HCT116 (cell line): ENCODE measurements around the gene CHTF18.

Experiments
- ELF1 ChIP-seq: IDR thresholded peaks from 2 replicates; pipeline ENCODE4 v1.6.1; 2012; ENCODE audit warnings: low read depth, borderline replicate concordance
- FOSL1 ChIP-seq: IDR thresholded peaks from 2 replicates; pipeline ENCODE4 v1.6.1; 2012; ENCODE audit warnings: low read depth
- POLR2A ChIP-seq: IDR thresholded peaks from 2 replicates; pipeline ENCODE4 v1.7.0; 2011; ENCODE audit warnings: borderline replicate concordance; ENCODE audit not compliant: insufficient read depth, insufficient read length; ENCODE audit errors: extremely low read depth
- YY1 ChIP-seq: IDR thresholded peaks from 2 replicates; pipeline ENCODE4 v1.6.1; 2011; ENCODE audit warnings: low read length, low read depth, moderate library complexity, mild to moderate bottlenecking; ENCODE audit not compliant: insufficient replicate concordance; ENCODE audit errors: extremely low read depth
- ZFX ChIP-seq: fragments of 450-650 bp; IDR thresholded peaks from 2 replicates; pipeline ENCODE4 v1.6.1; 2017
- TF ChIP-seq, protein P1 (sequence below), 3 experiments: fragments of 200-600 bp in 1 of 3; sonication (generic) in 1 of 3; IDR thresholded peaks in 2 of 3; conservative IDR thresholded peaks in 1 of 3; 2 replicates each; pipeline ENCODE4 v1.5.1; 2012 to 2017; ENCODE audit warnings: low read depth in 2 of 3, low read length in 2 of 3, antibody characterized with exemption in 1 of 3, borderline replicate concordance in 1 of 3, control low read depth in 1 of 3, mild to moderate bottlenecking in 1 of 3, mixed read lengths in 1 of 3, mixed run types in 1 of 3, moderate library complexity in 1 of 3; ENCODE audit not compliant: insufficient read depth in 1 of 3
- TF ChIP-seq, protein P2 (sequence below): IDR thresholded peaks from 2 replicates; pipeline ENCODE4 v1.6.1; 2011; ENCODE audit warnings: mild to moderate bottlenecking, low read length, moderate library complexity; ENCODE audit not compliant: insufficient replicate concordance; ENCODE audit errors: extremely low read depth

- TF ChIP-seq POLR2A (no peak), FOSL1 (no peak), ZFX (no peak), YY1 (no peak), ELF1 (no peak)
- TF ChIP-seq, protein P1, sequence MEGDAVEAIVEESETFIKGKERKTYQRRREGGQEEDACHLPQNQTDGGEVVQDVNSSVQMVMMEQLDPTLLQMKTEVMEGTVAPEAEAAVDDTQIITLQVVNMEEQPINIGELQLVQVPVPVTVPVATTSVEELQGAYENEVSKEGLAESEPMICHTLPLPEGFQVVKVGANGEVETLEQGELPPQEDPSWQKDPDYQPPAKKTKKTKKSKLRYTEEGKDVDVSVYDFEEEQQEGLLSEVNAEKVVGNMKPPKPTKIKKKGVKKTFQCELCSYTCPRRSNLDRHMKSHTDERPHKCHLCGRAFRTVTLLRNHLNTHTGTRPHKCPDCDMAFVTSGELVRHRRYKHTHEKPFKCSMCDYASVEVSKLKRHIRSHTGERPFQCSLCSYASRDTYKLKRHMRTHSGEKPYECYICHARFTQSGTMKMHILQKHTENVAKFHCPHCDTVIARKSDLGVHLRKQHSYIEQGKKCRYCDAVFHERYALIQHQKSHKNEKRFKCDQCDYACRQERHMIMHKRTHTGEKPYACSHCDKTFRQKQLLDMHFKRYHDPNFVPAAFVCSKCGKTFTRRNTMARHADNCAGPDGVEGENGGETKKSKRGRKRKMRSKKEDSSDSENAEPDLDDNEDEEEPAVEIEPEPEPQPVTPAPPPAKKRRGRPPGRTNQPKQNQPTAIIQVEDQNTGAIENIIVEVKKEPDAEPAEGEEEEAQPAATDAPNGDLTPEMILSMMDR (IDR thresholded peaks at IDR 0.05 in 2 of 3, conservative IDR thresholded peaks at IDR 0.05 in 1 of 3; ENCODE audit: borderline replicate concordance in 1 of 3, insufficient read depth in 1 of 3, low read depth in 2 of 3, low read length in 2 of 3): no peak
- TF ChIP-seq, protein P2, sequence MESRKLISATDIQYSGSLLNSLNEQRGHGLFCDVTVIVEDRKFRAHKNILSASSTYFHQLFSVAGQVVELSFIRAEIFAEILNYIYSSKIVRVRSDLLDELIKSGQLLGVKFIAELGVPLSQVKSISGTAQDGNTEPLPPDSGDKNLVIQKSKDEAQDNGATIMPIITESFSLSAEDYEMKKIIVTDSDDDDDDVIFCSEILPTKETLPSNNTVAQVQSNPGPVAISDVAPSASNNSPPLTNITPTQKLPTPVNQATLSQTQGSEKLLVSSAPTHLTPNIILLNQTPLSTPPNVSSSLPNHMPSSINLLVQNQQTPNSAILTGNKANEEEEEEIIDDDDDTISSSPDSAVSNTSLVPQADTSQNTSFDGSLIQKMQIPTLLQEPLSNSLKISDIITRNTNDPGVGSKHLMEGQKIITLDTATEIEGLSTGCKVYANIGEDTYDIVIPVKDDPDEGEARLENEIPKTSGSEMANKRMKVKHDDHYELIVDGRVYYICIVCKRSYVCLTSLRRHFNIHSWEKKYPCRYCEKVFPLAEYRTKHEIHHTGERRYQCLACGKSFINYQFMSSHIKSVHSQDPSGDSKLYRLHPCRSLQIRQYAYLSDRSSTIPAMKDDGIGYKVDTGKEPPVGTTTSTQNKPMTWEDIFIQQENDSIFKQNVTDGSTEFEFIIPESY: no peak
These were observed 24.8 kb upstream of the CHTF18 start for GRCh38 chr16:763369-764183.
